Endodermal cell (in vitro differentiated cells): ENCODE data around the gene SLX9. TPM values are rescaled to one million over a fixed set of nuclear protein-coding genes. Genes with fewer than 3 reads are reported as not detected.

Experiments used
- DNase-seq: peaks from one replicate; pipeline ENCODE4 v3.0.0-alpha.2; 2017
- H3K27ac ChIP-seq: 2 replicates; pipeline ENCODE4 v1.5.1; 2013; ENCODE audit warnings: mild to moderate bottlenecking, low read depth, low read length, moderate library complexity
- H3K27me3 ChIP-seq: 2 replicates; pipeline ENCODE4 v1.6.1; 2013; ENCODE audit warnings: mild to moderate bottlenecking, low read length, moderate library complexity; ENCODE audit not compliant: insufficient read depth, control insufficient read depth, poor library complexity, severe bottlenecking
- H3K36me3 ChIP-seq: 2 replicates; pipeline ENCODE4 v1.7.0; 2013; ENCODE audit warnings: mild to moderate bottlenecking, low read length, moderate library complexity; ENCODE audit not compliant: control insufficient read depth, insufficient read depth
- H3K4me1 ChIP-seq: one replicate; pipeline ENCODE4 v1.7.0; 2013; ENCODE audit warnings: low read length; ENCODE audit not compliant: control insufficient read depth, insufficient read depth
- H3K4me3 ChIP-seq: 2 replicates; pipeline ENCODE4 v1.5.1; 2013; ENCODE audit warnings: mild to moderate bottlenecking, low read length, moderate library complexity
- H3K9ac ChIP-seq: 2 replicates; pipeline ENCODE4 v1.6.1; 2013; ENCODE audit warnings: mild to moderate bottlenecking, low read length, moderate library complexity; ENCODE audit not compliant: poor library complexity, severe bottlenecking; ENCODE audit errors: extremely low read depth
- H3K9me3 ChIP-seq: 2 replicates; pipeline ENCODE4 v1.6.1; 2013; ENCODE audit warnings: mild to moderate bottlenecking, low read length, moderate library complexity; ENCODE audit not compliant: control insufficient read depth
- H3K27ac Mint-ChIP-seq: 2 replicates; pipeline ENCODE4 v1.8.0; 2020; ENCODE audit warnings: mixed read lengths
- H3K27me3 Mint-ChIP-seq: 2 replicates; pipeline ENCODE4 v1.8.0; 2021; ENCODE audit warnings: mild to moderate bottlenecking, mixed read lengths; ENCODE audit not compliant: insufficient read depth
- H3K36me3 Mint-ChIP-seq: 2 replicates; pipeline ENCODE4 v1.8.0; 2020; ENCODE audit warnings: low read depth, mixed read lengths
- H3K4me1 Mint-ChIP-seq: 2 replicates; pipeline ENCODE4 v1.8.0; 2020; ENCODE audit warnings: mixed read lengths
- H3K4me3 Mint-ChIP-seq: 2 replicates; pipeline ENCODE4 v1.8.0; 2020; ENCODE audit warnings: mild to moderate bottlenecking, moderate library complexity, mixed read lengths
- H3K9me3 Mint-ChIP-seq: 2 replicates; pipeline ENCODE4 v1.8.0; 2020; ENCODE audit warnings: mild to moderate bottlenecking, mixed read lengths
- WGBS, 2 experiments: methylation state at CpG; one replicate each; pipeline versions ENCODE4 v1.1.5 to v1.1.7; 2013; ENCODE audit warnings: missing lambda C conversion rate in 2 of 2, mixed read lengths in 1 of 2; ENCODE audit not compliant: insufficient coverage in 1 of 2, insufficient read length in 1 of 2; 5-methylcytosine and 5-hydroxymethylcytosine counted together
- total RNA-seq, 2 donors: library from RNA; stranded (reverse); fragmentation: NEBNext Ultra II Directional in 1 of 2; extraction: Animal tissue kit (Norgen Biotek cat#: 25700) in 1 of 2; gene quantifications; 2 replicates in 1 of 2; 3 replicates in 1 of 2; pipeline ENCODE4 v1.2.1, GENCODE V29; 2021
- TF ChIP-seq, protein P1 (sequence below): fragments of 200-600 bp; sonication (generic); conservative IDR thresholded peaks from 2 replicates; pipeline ENCODE4 v1.5.0; 2021; ENCODE audit warnings: antibody characterized with exemption, mild to moderate bottlenecking

The SLX9 gene
- total RNA-seq, 2 donors from 2014 or later, result 38.0 to 48.9 TPM

DNA sequence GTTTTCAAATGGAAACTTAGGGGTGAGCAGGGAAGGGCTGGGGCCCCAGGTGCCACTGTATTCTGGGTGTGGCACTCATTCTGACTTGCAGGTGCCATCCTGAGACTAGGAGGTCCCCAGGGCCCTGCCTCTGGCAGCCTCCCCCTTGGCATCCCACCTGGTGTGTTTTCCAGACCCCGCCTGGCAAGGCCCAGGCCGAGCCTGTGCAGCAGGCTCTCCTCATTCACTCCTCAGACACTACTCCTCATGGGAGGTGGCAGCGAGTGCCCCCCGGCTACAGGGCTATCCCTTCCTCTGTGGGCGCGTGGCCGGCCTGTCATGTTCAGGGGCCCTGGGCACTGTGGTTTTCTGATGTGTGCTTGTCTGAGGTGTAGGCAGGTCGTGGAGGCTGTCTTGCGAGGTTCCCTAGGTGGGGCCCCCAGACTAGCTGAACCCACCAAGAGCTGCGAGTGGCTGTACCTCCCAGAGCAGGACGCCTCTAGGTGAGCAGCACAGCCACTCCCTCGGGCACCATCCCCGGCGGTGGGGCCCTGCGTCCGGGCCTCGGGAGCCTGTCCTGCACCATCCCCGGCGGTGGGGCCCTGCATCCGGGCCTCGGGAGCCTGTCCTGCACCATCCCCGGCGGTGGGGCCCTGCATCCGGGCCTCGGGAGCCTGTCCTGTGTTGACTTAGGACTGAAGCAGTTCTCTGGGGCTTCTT lies 13.2 kb downstream of the SLX9 start:
- H3K4me3 Mint-ChIP-seq, result no peak overlapping the region
- no peak overlapping the region for H3K9ac ChIP-seq
- H3K9me3 Mint-ChIP-seq, result no peaks in the 10 kb centered on the region
- peaks cover 15% of the 10 kb centered on the region for H3K36me3 Mint-ChIP-seq
- peaks cover 15% of the 10 kb centered on the region for H3K36me3 ChIP-seq
- no peaks in the 10 kb centered on the region for H3K4me1 Mint-ChIP-seq
- no peaks in the 10 kb centered on the region for H3K9me3 ChIP-seq
- WGBS, 2 experiments, result 95% methylated on average over 9 to 25 of the region's 25 CpGs
- no peaks in the 10 kb centered on the region for H3K27me3 ChIP-seq
- no peak for DNase-seq
- no peak overlapping the region for H3K27ac Mint-ChIP-seq
- H3K27me3 Mint-ChIP-seq, result no peaks in the 10 kb centered on the region
- no peaks in the 10 kb centered on the region for H3K4me1 ChIP-seq
- TF ChIP-seq, protein P1, sequence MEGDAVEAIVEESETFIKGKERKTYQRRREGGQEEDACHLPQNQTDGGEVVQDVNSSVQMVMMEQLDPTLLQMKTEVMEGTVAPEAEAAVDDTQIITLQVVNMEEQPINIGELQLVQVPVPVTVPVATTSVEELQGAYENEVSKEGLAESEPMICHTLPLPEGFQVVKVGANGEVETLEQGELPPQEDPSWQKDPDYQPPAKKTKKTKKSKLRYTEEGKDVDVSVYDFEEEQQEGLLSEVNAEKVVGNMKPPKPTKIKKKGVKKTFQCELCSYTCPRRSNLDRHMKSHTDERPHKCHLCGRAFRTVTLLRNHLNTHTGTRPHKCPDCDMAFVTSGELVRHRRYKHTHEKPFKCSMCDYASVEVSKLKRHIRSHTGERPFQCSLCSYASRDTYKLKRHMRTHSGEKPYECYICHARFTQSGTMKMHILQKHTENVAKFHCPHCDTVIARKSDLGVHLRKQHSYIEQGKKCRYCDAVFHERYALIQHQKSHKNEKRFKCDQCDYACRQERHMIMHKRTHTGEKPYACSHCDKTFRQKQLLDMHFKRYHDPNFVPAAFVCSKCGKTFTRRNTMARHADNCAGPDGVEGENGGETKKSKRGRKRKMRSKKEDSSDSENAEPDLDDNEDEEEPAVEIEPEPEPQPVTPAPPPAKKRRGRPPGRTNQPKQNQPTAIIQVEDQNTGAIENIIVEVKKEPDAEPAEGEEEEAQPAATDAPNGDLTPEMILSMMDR, result no peak
- no peak overlapping the region for H3K4me3 ChIP-seq
- no peak overlapping the region for H3K27ac ChIP-seq

DNA sequence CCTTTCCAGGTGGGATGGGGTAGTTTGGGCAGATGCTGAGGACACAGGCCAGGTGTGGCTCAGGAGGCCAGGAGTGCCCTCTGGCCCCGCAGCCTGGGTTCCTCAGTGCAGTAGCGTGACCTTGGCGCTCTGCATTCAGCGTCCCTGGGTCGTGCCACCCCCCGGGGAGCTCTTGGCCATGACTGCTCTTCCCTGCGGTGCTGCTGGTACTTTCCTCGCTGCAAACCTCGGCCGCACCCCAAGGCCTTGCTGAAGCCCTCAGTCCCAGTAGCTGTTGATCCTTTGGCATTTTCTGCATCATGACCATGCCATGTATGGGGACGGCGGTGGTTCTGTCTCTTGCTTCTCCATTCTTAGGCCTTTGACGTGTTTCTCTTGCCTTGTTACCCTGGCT lies 13.8 kb downstream of the SLX9 start:
- Mint-ChIP-seq H3K27me3 (no peaks in the 10 kb centered on the region), H3K9me3 (no peaks in the 10 kb centered on the region), H3K27ac (no peak overlapping the region), H3K36me3 (peaks cover 15% of the 10 kb centered on the region), H3K4me1 (peaks cover under 1% of the 10 kb centered on the region), H3K4me3 (no peak overlapping the region)
- H3K36me3 ChIP-seq, result peaks cover 15% of the 10 kb centered on the region
- no peaks in the 10 kb centered on the region for H3K4me1 ChIP-seq
- no peaks in the 10 kb centered on the region for H3K9me3 ChIP-seq
- TF ChIP-seq, protein P1, result no peak
- 96 to 98% methylated on average over 11 to 13 of the region's 13 CpGs for WGBS, 2 experiments
- H3K27ac ChIP-seq, result no peak overlapping the region
- no peaks in the 10 kb centered on the region for H3K27me3 ChIP-seq
- no peak overlapping the region for H3K4me3 ChIP-seq
- DNase-seq, result no peak
- no peak overlapping the region for H3K9ac ChIP-seq

DNA sequence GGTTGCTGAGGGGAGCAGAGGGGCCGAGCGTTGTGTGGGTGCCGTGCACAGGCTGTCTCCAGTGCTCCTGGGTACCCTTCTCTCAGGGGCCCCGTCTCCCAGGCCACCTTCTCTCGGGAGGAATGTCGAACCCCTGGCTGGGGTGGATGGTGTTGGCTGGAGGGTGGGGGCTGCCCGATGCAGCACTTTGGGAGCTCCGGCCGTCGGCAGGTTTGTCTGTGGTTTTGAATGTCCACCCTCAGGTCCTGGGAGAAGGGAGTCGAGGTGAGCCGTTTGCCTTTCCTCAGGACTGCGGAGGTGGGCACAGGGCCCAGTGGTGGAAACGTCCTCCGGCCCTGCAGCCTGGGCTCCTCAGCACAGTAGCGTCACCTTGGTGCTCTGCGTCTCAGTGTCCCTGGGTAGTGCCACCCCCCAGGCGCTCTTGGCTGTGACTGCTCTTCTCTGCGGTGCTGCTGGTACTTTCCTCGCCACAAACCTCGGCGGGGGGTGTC lies 14.5 kb downstream of the SLX9 start:
- Histone ChIP-seq H3K9me3 (no peaks in the 10 kb centered on the region), H3K36me3 (peaks cover 21% of the 10 kb centered on the region), H3K9ac (no peak overlapping the region), H3K27ac (no peak overlapping the region), H3K4me3 (no peak overlapping the region), H3K27me3 (no peaks in the 10 kb centered on the region), H3K4me1 (no peaks in the 10 kb centered on the region)
- no peak for DNase-seq
- H3K27me3 Mint-ChIP-seq, result no peaks in the 10 kb centered on the region
- peaks cover 4% of the 10 kb centered on the region for H3K4me1 Mint-ChIP-seq
- no peaks in the 10 kb centered on the region for H3K9me3 Mint-ChIP-seq
- TF ChIP-seq, protein P1, result no peak
- 95 to 99% methylated on average over 16 to 22 of the region's 22 CpGs for WGBS, 2 experiments
- H3K4me3 Mint-ChIP-seq, result no peak overlapping the region
- peaks cover 19% of the 10 kb centered on the region for H3K36me3 Mint-ChIP-seq
- no peak overlapping the region for H3K27ac Mint-ChIP-seq
